Measurements from ENCODE around the gene ATG7. TPM values are rescaled to one million over a fixed set of nuclear protein-coding genes. Genes with fewer than 3 reads are reported as not detected.

The ATG7 gene
- total and polyA plus RNA-seq, 2 donors from 2014 or later, result 15.3 to 54.9 TPM

DNA sequence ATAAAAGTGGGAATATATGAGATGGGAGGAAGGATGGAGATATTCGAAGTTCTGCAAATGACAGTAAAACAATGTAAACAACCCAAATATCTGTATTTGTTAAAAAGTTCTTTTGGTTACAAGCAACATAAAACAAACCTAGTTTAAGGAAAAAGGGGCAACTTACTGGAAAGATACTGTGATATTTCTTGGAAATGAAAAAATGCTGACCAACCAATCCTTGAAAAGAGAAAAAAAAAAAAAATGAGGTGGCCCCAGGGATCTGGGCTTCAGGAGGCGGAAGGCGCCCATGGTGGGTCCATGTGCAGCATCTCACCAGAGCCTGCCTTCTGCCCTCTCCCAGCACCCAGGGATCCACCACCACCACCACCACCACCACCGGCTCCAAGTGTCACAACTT is 312.4 kb downstream of the ATG7 start:
- H3K9ac ChIP-seq (ENCODE audit: low read length in 3 of 3), result no peak overlapping the region
- no peak for FAIRE-seq
- H3K27me3 ChIP-seq (ENCODE audit: control insufficient read depth, insufficient read depth, low read length), result no peaks in the 10 kb centered on the region
- no peaks in the 10 kb centered on the region for H3K9me3 ChIP-seq (ENCODE audit: control insufficient read depth in 2 of 3, insufficient read depth in 1 of 3, low read length in 3 of 3)
- TF ChIP-seq, protein P1, sequence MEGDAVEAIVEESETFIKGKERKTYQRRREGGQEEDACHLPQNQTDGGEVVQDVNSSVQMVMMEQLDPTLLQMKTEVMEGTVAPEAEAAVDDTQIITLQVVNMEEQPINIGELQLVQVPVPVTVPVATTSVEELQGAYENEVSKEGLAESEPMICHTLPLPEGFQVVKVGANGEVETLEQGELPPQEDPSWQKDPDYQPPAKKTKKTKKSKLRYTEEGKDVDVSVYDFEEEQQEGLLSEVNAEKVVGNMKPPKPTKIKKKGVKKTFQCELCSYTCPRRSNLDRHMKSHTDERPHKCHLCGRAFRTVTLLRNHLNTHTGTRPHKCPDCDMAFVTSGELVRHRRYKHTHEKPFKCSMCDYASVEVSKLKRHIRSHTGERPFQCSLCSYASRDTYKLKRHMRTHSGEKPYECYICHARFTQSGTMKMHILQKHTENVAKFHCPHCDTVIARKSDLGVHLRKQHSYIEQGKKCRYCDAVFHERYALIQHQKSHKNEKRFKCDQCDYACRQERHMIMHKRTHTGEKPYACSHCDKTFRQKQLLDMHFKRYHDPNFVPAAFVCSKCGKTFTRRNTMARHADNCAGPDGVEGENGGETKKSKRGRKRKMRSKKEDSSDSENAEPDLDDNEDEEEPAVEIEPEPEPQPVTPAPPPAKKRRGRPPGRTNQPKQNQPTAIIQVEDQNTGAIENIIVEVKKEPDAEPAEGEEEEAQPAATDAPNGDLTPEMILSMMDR (IDR thresholded peaks at IDR 0.05; ENCODE audit: borderline replicate concordance, extremely low read depth, insufficient read depth), result no peak
- intact Hi-C loops (cut with DNase I), result no loop called here
- peaks cover 10 to 21% (median 18%) of the 10 kb centered on the region in 3 donors for H3K4me1 ChIP-seq (ENCODE audit: control insufficient read depth in 2 of 3, insufficient read depth in 2 of 3, low read depth in 1 of 3, low read length in 3 of 3)
- H3K36me3 ChIP-seq (ENCODE audit: control insufficient read depth in 2 of 3, insufficient read depth in 3 of 3, low read length in 3 of 3), result no peaks in the 10 kb centered on the region
- no peak overlapping the region for H3K27ac ChIP-seq (ENCODE audit: low read depth in 2 of 2, low read length in 2 of 2)
- no peak for DNase-seq
- H3K4me3 ChIP-seq (ENCODE audit: low read length in 3 of 3), result no peak overlapping the region

DNA sequence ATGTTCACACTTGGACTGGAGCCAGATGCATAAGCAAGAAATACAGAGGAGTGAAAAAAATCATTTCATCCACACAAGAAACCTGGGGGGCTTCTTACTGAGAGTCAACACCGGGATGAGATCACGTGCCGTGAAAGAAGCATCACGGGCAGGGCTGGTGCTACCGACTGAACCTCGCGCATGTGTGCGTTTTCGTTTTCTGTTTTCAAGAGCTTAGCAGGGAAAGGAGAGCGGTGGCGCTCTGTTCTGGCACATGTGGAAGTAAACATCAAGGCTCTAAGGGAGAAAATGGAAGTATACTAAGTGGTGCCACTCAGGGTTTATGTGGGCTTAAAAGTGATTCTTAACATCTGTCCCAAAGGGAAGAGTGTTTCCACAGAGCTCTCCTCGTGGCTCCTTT is 315.6 kb downstream of the ATG7 start:
- no peaks in the 10 kb centered on the region for H3K36me3 ChIP-seq (ENCODE audit: control insufficient read depth in 2 of 3, insufficient read depth in 3 of 3, low read length in 3 of 3)
- TF ChIP-seq, protein P1 (IDR thresholded peaks at IDR 0.05; ENCODE audit: borderline replicate concordance, extremely low read depth, insufficient read depth), result no peak
- H3K27me3 ChIP-seq (ENCODE audit: control insufficient read depth, insufficient read depth, low read length), result no peaks in the 10 kb centered on the region
- H3K4me1 ChIP-seq (ENCODE audit: control insufficient read depth in 2 of 3, insufficient read depth in 2 of 3, low read depth in 1 of 3, low read length in 3 of 3), result peaks cover 30 to 36% (median 33%) of the 10 kb centered on the region in 3 donors
- FAIRE-seq (no peak), DNase-seq (no peak)
- no peaks in the 10 kb centered on the region for H3K9me3 ChIP-seq (ENCODE audit: control insufficient read depth in 2 of 3, insufficient read depth in 1 of 3, low read length in 3 of 3)
- intact Hi-C loops (cut with DNase I), result no loop called here
- H3K9ac ChIP-seq (ENCODE audit: low read length in 3 of 3), result no peak overlapping the region
- no peak overlapping the region for H3K27ac ChIP-seq (ENCODE audit: low read depth in 2 of 2, low read length in 2 of 2)
- no peak overlapping the region for H3K4me3 ChIP-seq (ENCODE audit: low read length in 3 of 3)

DNA sequence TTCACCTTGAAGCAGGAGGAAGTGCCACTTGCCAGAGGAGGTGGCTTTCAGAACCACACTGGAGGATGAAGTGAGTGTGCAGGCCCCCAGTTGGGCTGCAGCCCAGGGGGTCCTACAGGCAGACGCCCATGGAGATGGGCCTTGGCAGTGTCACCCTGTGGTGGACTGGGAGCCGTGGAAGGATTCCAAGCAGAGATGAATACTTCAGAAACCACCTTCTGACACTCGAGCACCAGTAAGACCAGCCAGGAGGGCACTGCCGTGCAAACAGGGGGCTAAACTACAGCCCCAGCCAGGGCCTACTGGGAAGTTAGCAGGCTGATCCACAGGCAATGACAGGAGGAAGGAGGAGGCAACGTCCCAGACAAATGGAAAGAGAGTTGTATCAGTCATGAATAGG is 316.1 kb downstream of the ATG7 start:
- no peak overlapping the region for H3K9ac ChIP-seq (ENCODE audit: low read length in 3 of 3)
- no peaks in the 10 kb centered on the region for H3K27me3 ChIP-seq (ENCODE audit: control insufficient read depth, insufficient read depth, low read length)
- no peak for DNase-seq
- intact Hi-C loops (cut with DNase I), result no loop called here
- TF ChIP-seq, protein P1 (IDR thresholded peaks at IDR 0.05; ENCODE audit: borderline replicate concordance, extremely low read depth, insufficient read depth), result no peak
- H3K27ac ChIP-seq (ENCODE audit: low read depth in 2 of 2, low read length in 2 of 2), result no peak overlapping the region
- no peaks in the 10 kb centered on the region for H3K36me3 ChIP-seq (ENCODE audit: control insufficient read depth in 2 of 3, insufficient read depth in 3 of 3, low read length in 3 of 3)
- FAIRE-seq, result no peak
- no peak overlapping the region for H3K4me3 ChIP-seq (ENCODE audit: low read length in 3 of 3)
- H3K9me3 ChIP-seq (ENCODE audit: control insufficient read depth in 2 of 3, insufficient read depth in 1 of 3, low read length in 3 of 3), result no peaks in the 10 kb centered on the region
- H3K4me1 ChIP-seq (ENCODE audit: control insufficient read depth in 2 of 3, insufficient read depth in 2 of 3, low read depth in 1 of 3, low read length in 3 of 3), result peaks cover 31 to 36% (median 32%) of the 10 kb centered on the region in 3 donors

DNA sequence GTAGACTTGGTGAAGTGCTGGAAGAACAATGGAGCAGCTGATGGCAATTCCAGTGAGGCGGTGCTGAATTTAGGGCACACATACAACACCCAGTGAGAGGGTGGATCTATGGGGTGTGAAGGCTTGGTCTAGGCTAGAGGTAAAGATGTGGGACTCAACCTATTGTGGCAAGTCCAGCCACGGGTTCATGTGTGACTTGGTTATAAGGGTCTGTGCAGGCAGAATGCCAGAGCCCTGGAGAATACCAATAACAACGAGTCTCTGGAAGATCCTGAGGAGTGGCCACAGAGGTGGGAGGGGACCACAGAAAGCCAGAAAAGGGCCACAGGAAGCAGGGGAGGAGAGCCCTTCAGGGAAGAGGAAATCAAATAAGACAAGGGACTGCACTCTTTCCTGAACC is 316.6 kb downstream of the ATG7 start:
- Histone ChIP-seq H3K36me3 (ENCODE audit: control insufficient read depth in 2 of 3, insufficient read depth in 3 of 3, low read length in 3 of 3) (no peaks in the 10 kb centered on the region), H3K27me3 (ENCODE audit: control insufficient read depth, insufficient read depth, low read length) (no peaks in the 10 kb centered on the region), H3K9me3 (ENCODE audit: control insufficient read depth in 2 of 3, insufficient read depth in 1 of 3, low read length in 3 of 3) (no peaks in the 10 kb centered on the region), H3K4me3 (ENCODE audit: low read length in 3 of 3) (no peak overlapping the region), H3K4me1 (ENCODE audit: control insufficient read depth in 2 of 3, insufficient read depth in 2 of 3, low read depth in 1 of 3, low read length in 3 of 3) (peaks cover 31 to 40% (median 35%) of the 10 kb centered on the region in 3 donors), H3K9ac (ENCODE audit: low read length in 3 of 3) (no peak overlapping the region), H3K27ac (ENCODE audit: low read depth in 2 of 2, low read length in 2 of 2) (no peak overlapping the region)
- no peak for FAIRE-seq
- intact Hi-C loops (cut with DNase I), result no loop called here
- TF ChIP-seq, protein P1 (IDR thresholded peaks at IDR 0.05; ENCODE audit: borderline replicate concordance, extremely low read depth, insufficient read depth), result no peak
- no peak for DNase-seq

All from kidney (tissue), 14 donors.